ENCODE data around the gene CSF3.

DNA sequence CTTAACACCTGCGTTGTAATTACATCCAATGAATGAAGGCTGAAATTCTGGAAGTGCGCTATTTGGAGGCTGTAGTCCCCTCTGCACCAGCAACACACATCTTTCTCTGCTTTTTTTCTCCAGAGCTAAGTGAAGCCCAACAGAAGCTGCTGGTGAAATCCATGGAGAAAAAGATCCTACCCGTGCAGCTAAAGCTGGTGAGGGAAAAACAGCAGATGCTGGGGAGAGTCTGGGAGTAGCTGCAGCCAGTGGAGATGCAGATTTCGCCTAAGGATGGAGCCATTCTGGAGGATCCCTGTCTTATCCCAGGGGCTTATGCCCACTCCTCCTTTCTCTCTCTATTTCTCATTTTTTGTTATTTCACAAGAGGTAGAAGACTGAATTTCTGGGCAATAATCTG lies 39.4 kb upstream of the CSF3 start:
- TF ChIP-seq, protein P1, sequence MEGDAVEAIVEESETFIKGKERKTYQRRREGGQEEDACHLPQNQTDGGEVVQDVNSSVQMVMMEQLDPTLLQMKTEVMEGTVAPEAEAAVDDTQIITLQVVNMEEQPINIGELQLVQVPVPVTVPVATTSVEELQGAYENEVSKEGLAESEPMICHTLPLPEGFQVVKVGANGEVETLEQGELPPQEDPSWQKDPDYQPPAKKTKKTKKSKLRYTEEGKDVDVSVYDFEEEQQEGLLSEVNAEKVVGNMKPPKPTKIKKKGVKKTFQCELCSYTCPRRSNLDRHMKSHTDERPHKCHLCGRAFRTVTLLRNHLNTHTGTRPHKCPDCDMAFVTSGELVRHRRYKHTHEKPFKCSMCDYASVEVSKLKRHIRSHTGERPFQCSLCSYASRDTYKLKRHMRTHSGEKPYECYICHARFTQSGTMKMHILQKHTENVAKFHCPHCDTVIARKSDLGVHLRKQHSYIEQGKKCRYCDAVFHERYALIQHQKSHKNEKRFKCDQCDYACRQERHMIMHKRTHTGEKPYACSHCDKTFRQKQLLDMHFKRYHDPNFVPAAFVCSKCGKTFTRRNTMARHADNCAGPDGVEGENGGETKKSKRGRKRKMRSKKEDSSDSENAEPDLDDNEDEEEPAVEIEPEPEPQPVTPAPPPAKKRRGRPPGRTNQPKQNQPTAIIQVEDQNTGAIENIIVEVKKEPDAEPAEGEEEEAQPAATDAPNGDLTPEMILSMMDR (IDR thresholded peaks at IDR 0.05; ENCODE audit: insufficient read depth, low read length, poor library complexity, severe bottlenecking), result no peak
- TF ChIP-seq EZH2phosphoT487 (conservative IDR thresholded peaks at IDR 0.05; ENCODE audit: low read length), result no peak

Measured in SU-DHL-6 (cell line).